Activated naive CD4-positive, alpha-beta T cell treated with anti-CD3 and anti-CD28 coated beads, Interleukin-2, amount 50 U/mL, for 16 hours (primary cell): ENCODE measurements around the gene SLX4IP.
"Not testable (repeated sequence)": the region's sequence is repeated elsewhere in the genome, so short reads cannot be mapped to it uniquely, and the experiment has no call there.

Experiments used
- DNase-seq: peaks from one replicate; pipeline ENCODE4 v3.0.0-alpha.2; 2020

The SLX4IP gene

GRCh38 chr20:10611357-10611756 is 176.3 kb downstream of the SLX4IP start:
- DNase-seq = no peak

- DNase-seq = not testable (repeated sequence)
Observed at GRCh38 chr20:10613426-10613825, 178.3 kb downstream of the SLX4IP start.

GRCh38 chr20:10613911-10614310 is 178.8 kb downstream of the SLX4IP start:
- no peak for DNase-seq

- DNase-seq = no peak
Observed at GRCh38 chr20:10616212-10616611, 181.1 kb downstream of the SLX4IP start.

DNA sequence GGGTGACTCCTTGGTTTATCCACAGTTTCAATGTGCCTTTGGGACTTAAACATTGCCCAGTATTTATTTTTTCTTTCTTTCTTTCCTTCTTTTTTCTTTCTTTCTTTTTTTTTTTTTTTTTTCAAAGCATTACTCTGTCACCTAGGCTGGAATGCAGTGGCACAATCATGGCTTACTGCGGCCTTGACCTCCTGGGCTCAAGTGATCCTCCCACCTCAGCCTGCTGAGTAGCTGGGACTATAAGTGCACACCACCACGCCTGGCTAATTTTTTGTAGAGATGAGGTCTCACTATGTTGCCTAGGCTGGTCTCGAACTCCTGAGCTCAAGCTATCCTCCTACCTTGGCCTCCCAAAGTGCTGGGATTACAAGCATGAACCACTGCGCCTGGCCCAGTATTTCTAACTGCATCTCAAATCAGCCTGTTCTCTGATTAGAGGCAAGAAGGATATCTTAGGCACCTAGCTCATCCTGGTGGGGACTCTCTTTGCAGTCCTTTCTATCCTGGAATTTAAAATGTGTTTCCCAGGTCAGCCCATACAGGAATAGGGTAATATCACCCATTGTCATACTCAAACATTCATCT is 182.5 kb downstream of the SLX4IP start:
- not testable (repeated sequence) for DNase-seq

DNA sequence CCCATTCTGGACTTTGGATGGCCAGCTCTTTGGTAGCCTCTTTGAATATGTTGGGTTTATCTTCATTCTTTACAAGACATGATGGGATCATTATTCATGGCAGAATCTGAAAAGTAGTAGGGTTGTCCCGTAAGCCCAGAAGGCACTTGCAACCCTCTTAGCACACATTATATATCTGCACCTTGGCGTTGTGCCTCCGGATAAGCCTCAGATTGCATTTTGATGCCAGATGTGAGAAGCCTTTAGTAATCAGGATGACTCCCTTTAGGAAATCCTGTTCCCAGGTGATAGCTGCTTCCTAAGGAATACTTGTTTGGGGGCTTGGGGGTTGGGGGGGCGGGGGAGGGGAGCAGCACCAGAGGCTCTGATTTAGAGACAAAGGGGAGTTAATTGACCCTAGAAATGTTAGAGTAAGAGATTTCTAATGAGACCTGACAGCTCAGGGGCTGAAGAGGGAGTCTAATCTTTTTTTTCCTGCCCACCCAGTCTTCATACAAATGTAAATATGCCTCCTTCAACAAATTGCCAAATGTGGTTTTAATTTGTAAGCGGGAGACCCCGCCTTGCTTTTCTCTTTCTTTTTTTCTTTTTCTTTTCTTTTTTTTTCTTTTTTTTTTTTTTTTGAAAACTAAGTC is 183.6 kb downstream of the SLX4IP start:
- DNase-seq = no peak

DNA sequence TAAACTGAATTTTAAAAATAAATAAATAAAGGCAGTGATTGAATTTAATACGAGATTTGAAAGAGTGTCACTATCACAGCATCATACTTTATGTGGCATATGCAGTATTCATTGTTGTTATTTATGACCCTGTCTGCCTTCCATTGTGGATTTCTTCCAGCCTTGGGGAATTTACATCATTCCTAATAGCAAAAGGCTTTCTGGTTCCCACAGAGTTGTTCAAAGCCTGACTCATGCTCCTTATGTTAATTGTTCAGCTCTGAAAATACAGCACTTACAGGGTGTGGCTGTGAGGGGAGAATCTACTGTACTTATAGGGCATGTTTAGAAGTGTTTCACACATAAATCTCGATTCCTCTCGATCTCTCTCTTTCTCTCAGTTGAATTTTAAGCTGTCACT is 184.3 kb downstream of the SLX4IP start:
- no peak for DNase-seq

DNA sequence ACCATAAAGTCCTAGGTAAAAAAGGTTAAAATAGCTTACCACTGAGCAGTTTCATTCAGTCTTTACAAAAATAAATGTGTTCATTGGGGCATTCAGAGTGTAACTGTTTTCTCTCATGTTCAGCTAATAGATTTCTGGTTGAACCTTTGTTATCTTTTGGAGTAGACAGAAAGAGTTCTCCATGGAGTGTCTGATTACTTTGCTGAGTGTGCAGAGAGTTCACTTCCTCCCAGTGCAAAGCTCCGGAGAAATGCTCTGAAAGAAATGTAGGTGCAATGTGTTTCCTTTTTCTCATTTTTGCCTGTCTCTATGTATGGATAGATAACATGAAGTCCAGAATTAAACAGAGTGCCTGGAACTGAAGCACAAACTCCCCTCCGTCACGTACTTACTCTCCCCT is 186.0 kb downstream of the SLX4IP start:
- DNase-seq = no peak

DNA sequence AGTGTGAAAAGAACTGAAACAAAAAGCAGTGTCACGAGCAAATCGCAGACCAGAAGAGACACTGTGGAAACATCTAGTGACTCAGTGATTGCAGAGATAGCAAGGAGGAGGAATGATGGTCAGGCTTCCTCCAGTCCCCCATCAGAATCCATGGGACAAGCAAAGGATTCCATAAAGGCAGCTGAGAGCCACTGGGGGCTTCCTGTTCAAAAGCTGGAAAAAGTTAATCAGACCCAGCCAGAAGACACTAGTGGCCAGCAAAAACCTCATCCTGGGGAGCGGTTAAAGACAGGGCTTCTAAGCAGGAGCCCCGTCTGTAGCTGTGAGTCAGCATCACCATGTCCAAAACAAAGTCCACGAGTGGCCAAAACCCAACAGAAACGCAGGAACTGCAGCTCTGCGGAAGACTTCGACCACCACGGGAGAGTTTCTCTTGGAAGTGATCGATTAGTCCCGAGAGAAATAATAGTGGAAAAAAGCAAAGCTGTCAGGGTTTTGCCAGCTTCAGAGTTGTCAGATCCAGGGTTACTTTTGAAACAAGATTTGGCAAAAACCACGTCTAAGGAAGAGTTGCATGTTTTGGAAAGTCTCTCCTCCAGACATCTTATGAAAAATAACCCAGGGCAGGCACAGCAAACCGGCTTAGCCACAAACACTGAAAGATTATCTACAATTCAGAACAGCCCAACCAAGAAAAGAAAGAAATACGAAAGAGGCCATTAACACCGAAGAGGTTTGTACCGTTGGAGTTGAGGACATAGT is 187.7 kb downstream of the SLX4IP start:
- no peak for DNase-seq

DNA sequence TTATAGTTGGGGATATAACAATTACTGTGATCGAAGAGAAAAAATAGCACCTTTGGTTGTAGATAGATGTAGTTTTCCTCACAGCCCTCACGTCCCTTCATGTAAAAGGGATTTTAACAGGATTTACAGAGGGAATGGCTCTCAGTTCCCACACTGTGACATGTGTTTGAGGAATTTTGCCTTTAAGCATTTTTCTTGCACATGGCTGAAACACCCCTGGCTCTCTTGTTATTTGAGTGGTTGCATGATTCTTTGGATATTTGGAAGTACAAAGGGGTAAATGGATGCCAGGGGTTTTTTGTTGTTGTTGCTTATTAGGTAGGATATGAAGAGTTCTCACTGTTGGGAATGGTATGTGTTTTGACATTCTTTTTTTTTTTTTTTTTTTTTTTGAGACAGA is 190.5 kb downstream of the SLX4IP start:
- DNase-seq = no peak

- DNase-seq = no peak
Observed at GRCh38 chr20:10626896-10627295, 191.8 kb downstream of the SLX4IP start.

DNA sequence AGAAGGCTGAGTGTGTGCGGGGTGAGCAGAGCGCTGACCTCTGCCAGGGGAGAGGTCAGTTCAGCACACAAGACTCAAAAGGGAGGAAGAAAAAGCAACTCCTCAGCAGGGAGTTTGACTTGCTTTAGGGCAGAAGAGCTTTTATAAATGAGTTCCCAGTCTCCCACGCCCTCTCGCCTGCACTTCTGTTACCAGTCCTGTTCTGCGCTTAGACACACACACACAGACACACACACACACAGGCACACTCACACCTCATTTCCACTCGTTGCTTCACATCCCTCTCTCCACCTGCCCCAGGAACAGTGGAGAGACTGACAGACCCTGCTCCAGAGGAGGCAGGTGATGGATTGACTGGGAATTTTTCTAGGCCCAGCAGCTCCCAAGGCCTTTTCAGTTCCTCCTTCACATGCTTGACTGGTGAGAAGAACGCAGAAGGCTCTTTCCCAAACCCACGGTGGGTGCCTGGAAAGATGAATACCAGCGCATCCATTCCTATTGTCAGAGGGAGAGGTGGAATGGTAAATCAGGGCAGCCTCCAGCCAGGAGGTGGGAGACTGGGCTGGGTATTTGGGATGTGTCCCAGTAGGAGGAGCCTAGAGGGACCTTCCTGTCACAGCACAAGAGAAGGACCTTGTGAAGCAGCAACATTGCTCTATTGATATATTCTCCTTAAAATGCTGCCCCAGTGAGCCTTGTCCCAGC is 195.0 kb downstream of the SLX4IP start:
- DNase-seq = no peak

DNA sequence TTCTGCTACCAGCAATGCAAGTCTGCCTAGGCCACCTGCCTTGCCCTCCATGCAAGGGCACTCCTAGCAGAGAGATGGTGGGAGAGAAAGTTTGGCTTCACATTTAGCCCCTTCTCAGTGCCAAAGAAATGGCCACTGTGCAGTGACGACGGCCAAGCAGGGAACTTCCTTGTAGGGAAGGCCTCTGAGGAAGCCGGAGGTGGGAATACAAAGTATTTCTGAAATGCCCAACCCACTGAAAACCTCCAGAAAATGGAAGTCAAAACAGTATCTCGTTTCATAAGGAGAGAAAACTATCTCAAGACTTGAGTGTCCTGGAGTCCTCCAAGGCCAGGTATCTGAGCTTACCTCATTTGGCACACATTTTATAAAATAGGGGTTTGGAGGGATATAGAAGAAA is 196.0 kb downstream of the SLX4IP start:
- no peak for DNase-seq

- no peak for DNase-seq
Observed at GRCh38 chr20:10632721-10633509, 197.8 kb downstream of the SLX4IP start.

DNA sequence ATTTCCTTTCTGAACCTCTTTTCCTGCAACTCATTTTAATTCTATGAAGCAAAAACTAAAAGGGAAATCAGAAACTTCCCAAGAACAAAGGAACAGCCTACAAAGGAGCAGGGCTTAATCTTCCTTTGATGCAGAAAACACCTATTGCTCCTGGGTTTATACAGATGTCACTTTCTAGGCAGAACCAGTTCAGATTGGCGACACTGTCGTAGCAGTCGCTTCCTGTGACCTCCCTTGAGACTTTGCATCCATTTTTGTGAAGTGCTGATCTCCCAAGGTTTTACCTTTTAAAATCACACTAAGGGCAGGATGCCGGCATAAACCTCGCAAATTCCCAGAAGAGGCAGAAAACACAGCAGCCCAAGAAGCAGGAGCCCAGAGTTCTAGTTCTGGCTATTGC is 198.6 kb downstream of the SLX4IP start:
- DNase-seq = no peak

GRCh38 chr20:10634211-10634610 is 199.1 kb downstream of the SLX4IP start:
- DNase-seq = no peak

GRCh38 chr20:10634683-10635411 is 199.7 kb downstream of the SLX4IP start:
- DNase-seq = no peak

DNA sequence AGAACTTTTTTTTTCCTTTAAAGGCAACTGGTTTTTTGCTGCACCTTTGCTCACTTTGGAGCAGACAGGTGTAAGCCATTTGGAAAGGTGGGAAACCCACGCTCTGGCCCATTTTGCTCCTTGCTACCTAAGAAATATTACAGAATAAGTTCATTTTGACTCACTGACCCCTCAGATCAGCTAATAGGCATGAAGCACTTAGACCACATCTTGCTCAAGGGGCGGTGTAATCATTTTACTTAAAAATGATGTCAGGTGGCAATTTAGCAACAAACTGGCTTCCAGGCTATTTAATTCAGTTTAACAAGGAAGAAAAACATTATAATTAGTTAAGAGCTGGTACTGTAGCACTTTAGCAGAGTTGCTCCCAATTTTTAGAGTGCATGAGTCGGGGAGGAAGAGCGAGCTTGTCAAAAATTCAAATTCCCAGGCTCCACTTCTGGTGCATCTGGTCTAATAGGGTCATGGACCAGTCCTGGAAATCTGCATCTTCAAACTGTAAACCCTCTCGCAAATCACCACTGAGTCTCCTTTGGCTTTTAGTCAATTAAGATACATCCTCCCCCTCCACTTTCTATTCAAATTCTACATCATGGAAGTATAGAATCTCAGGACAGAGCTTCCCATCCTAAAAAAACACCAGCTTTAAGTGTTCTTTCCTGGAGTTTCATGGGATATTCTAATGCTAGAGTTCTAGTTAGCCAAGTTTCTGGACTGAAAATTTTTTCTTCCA is 200.5 kb downstream of the SLX4IP start:
- no peak for DNase-seq

DNA sequence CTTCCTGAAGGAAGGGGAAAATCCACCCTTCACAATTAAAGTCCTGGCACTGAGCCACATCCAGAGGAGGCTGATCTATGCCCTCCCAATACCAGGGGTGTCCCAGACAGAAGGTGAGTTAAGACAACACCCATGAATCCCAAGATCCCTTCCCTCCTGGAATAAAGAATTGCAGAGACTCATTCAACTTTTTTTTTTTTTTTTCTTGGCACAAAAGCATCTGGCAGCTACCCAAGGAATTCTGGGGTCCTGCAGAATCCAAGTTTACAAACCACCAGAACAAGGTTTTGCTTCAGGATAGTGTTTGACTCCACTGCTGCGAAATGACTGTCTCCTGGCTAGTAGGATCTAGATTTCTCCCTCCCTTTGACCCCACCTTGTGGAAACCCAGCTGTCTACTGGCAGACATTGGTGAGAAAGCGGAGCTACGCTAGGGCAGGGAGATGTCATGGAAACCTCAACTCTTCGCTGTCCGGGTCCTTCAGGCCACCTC is 201.3 kb downstream of the SLX4IP start:
- DNase-seq = no peak

- DNase-seq = no peak
Observed at GRCh38 chr20:10637031-10637559, 202.0 kb downstream of the SLX4IP start.

DNA sequence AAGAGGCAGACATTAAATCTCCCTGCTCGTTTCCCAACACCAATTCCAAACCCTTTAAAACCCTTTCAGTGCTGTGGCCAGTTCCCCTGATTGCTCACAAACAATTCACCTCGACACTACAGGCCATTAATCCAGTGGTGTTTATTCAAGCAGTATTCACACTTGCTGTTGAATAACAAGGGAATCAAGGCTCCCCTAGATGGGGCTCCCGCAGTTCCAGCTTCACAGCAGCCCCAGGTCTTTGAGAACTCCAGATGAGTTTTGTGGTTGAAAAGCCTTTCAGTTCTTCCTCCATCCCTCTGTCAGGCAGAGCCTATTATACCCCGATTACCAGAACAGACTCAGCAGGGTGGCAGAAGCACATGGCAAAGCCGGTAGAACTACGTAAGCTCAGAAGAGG is 202.5 kb downstream of the SLX4IP start:
- DNase-seq = no peak
